HepG2 (cell line): ENCODE data around the gene AXIN1. TPM values are rescaled to one million over a fixed set of nuclear protein-coding genes. Genes with fewer than 3 reads are reported as not detected.
A peak's percentile ranks its signal among the peaks of the same experiment; 100 is the strongest.

Experiments
- AGO1 ChIP-seq: fragments of 200-400 bp; formaldehyde crosslinking; IDR thresholded peaks from 2 replicates; pipeline ENCODE4 v1.6.1; 2017; ENCODE audit warnings: mild to moderate bottlenecking, low read depth, low read length, moderate library complexity; ENCODE audit not compliant: poor library complexity, severe bottlenecking
- FOXA3 ChIP-seq: IDR thresholded peaks from 2 replicates; pipeline ENCODE4 v1.6.1; 2016; ENCODE audit warnings: missing genetic modification reagents, missing compliant biosample characterization
- MED1 ChIP-seq: sonication (generic); formaldehyde crosslinking; IDR thresholded peaks from 2 replicates; pipeline ENCODE4 v1.4.0; 2020; ENCODE audit warnings: missing genetic modification reagents
- SUZ12 ChIP-seq: fragments of 150-350 bp; IDR thresholded peaks from 2 replicates; pipeline ENCODE4 v1.6.1; 2014; ENCODE audit warnings: low read depth, low read length
- TEAD3 ChIP-seq: optimal IDR thresholded peaks from 2 replicates; pipeline ENCODE3; 2016; ENCODE audit warnings: borderline replicate concordance
- ZNF296 ChIP-seq: sonication (generic); formaldehyde crosslinking; conservative IDR thresholded peaks from 2 replicates; pipeline ENCODE4 v1.5.0; 2020; ENCODE audit warnings: mild to moderate bottlenecking, missing genetic modification reagents
- ZNF30 ChIP-seq: sonication (generic); formaldehyde crosslinking; IDR thresholded peaks from 2 replicates; pipeline ENCODE4 v1.5.0; 2020; ENCODE audit warnings: mild to moderate bottlenecking, missing genetic modification reagents
- ZNF557 ChIP-seq: sonication (generic); formaldehyde crosslinking; IDR thresholded peaks from 2 replicates; pipeline ENCODE4 v1.4.0; 2020; ENCODE audit warnings: missing genetic modification reagents
- ZNF629 ChIP-seq: sonication (generic); formaldehyde crosslinking; conservative IDR thresholded peaks from 2 replicates; pipeline ENCODE4 v1.5.0; 2020; ENCODE audit warnings: missing genetic modification reagents
- polyA plus RNA-seq, 8 experiments: library from polyadenylated mRNA; depleted of rRNA in 3 of 8; stranded (reverse) in 7 of 8; unstranded in 1 of 8; fragments of >200 nt; fragmentation: Illumina TruSeq in 4 of 8; extraction: Trizol in 4 of 8; gene quantifications; 2 replicates each; pipeline versions ENCODE4 v1.2.1 to v1.2.3, GENCODE V29; 2011 to 2016; ENCODE audit warnings: low read depth in 4 of 8, missing spikeins in 1 of 8, mixed read lengths in 1 of 8; ENCODE audit not compliant: insufficient read depth in 1 of 8
- total RNA-seq, 5 experiments: library from RNA; depleted of rRNA; stranded (reverse); fragments of >200 nt; fragmentation: Illumina TruSeq; extraction: Trizol; gene quantifications; 2 replicates each; pipeline ENCODE4 v1.2.3, GENCODE V29; 2016; ENCODE audit warnings: low read depth in 1 of 5
- TF ChIP-seq, protein P1 (sequence below): sonication (generic); formaldehyde crosslinking; IDR thresholded peaks from 2 replicates; pipeline ENCODE4 v1.4.0; 2020; ENCODE audit warnings: mild to moderate bottlenecking, missing genetic modification reagents
- TF ChIP-seq, protein P2 (sequence below): sonication (generic); formaldehyde crosslinking; IDR thresholded peaks from 2 replicates; pipeline ENCODE4 v1.5.0; 2020; ENCODE audit warnings: mild to moderate bottlenecking, missing genetic modification reagents, moderate library complexity
- TF ChIP-seq, protein P3 (sequence below): sonication (generic); formaldehyde crosslinking; IDR thresholded peaks from 2 replicates; pipeline ENCODE4 v1.4.0; 2020; ENCODE audit warnings: missing genetic modification reagents, borderline replicate concordance
- TF ChIP-seq, protein P4 (sequence below): sonication (generic); formaldehyde crosslinking; IDR thresholded peaks from 2 replicates; pipeline ENCODE4 v1.5.1; 2020; ENCODE audit warnings: mild to moderate bottlenecking, moderate library complexity, missing genetic modification reagents
- TF ChIP-seq, protein P5 (sequence below): sonication (generic); formaldehyde crosslinking; IDR thresholded peaks from 2 replicates; pipeline ENCODE4 v1.4.0; 2020; ENCODE audit warnings: mild to moderate bottlenecking, missing genetic modification reagents, borderline replicate concordance

The AXIN1 gene
- total and polyA plus RNA-seq, 2 of the 13 experiments (the other 11 are each of a cell fraction or from before 2014, with no cell fraction given) = 24.0 to 26.0 TPM

DNA sequence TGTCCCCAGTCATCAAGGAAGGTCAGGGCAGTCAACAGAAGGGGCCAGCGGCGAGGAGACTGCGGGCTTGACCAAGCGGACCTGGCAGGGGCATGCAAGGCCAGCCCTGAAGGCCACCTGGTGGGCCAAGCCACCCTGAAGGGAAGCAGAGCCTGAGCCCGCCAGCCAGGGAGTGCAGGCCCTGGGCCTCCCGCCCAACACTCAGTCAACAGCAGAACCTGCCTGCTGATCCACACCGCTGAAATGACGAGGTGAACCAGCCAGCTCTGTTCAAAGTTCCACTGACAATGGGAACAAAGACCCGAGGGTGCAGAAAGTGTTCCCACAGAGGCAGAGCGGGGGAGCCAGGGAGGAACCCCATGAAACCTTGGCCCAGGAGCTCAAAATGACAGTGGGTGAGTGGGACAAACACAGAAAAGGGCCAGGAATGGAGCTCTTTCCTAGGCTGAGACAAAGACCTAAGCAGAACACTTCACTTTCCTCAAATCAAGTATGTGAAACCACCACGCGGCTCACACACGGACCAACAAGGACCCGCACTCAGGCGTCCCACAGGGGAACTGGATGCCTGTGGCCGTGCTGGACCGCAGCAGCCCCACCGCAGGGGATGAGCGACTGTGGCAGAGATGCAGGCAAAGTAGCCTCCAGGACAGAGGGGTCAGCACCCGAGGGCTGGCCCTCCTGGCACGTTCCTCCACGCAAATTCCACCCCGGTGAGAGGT is 12.0 kb downstream of the AXIN1 start (continued):
- TF ChIP-seq, protein P1, sequence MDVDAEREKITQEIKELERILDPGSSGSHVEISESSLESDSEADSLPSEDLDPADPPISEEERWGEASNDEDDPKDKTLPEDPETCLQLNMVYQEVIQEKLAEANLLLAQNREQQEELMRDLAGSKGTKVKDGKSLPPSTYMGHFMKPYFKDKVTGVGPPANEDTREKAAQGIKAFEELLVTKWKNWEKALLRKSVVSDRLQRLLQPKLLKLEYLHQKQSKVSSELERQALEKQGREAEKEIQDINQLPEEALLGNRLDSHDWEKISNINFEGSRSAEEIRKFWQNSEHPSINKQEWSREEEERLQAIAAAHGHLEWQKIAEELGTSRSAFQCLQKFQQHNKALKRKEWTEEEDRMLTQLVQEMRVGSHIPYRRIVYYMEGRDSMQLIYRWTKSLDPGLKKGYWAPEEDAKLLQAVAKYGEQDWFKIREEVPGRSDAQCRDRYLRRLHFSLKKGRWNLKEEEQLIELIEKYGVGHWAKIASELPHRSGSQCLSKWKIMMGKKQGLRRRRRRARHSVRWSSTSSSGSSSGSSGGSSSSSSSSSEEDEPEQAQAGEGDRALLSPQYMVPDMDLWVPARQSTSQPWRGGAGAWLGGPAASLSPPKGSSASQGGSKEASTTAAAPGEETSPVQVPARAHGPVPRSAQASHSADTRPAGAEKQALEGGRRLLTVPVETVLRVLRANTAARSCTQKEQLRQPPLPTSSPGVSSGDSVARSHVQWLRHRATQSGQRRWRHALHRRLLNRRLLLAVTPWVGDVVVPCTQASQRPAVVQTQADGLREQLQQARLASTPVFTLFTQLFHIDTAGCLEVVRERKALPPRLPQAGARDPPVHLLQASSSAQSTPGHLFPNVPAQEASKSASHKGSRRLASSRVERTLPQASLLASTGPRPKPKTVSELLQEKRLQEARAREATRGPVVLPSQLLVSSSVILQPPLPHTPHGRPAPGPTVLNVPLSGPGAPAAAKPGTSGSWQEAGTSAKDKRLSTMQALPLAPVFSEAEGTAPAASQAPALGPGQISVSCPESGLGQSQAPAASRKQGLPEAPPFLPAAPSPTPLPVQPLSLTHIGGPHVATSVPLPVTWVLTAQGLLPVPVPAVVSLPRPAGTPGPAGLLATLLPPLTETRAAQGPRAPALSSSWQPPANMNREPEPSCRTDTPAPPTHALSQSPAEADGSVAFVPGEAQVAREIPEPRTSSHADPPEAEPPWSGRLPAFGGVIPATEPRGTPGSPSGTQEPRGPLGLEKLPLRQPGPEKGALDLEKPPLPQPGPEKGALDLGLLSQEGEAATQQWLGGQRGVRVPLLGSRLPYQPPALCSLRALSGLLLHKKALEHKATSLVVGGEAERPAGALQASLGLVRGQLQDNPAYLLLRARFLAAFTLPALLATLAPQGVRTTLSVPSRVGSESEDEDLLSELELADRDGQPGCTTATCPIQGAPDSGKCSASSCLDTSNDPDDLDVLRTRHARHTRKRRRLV (CRISPR knock-in tag) = no peak
- TF ChIP-seq SUZ12 = no peak
- TF ChIP-seq ZNF557 (CRISPR knock-in tag) = no peak
- TF ChIP-seq, protein P2, sequence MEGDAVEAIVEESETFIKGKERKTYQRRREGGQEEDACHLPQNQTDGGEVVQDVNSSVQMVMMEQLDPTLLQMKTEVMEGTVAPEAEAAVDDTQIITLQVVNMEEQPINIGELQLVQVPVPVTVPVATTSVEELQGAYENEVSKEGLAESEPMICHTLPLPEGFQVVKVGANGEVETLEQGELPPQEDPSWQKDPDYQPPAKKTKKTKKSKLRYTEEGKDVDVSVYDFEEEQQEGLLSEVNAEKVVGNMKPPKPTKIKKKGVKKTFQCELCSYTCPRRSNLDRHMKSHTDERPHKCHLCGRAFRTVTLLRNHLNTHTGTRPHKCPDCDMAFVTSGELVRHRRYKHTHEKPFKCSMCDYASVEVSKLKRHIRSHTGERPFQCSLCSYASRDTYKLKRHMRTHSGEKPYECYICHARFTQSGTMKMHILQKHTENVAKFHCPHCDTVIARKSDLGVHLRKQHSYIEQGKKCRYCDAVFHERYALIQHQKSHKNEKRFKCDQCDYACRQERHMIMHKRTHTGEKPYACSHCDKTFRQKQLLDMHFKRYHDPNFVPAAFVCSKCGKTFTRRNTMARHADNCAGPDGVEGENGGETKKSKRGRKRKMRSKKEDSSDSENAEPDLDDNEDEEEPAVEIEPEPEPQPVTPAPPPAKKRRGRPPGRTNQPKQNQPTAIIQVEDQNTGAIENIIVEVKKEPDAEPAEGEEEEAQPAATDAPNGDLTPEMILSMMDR (CRISPR knock-in tag) = peak; percentile 31; the same call in 1 of the 2 replicates
- peak; percentile 88 for TF ChIP-seq ZNF296 (CRISPR knock-in tag)
- TF ChIP-seq, protein P3, sequence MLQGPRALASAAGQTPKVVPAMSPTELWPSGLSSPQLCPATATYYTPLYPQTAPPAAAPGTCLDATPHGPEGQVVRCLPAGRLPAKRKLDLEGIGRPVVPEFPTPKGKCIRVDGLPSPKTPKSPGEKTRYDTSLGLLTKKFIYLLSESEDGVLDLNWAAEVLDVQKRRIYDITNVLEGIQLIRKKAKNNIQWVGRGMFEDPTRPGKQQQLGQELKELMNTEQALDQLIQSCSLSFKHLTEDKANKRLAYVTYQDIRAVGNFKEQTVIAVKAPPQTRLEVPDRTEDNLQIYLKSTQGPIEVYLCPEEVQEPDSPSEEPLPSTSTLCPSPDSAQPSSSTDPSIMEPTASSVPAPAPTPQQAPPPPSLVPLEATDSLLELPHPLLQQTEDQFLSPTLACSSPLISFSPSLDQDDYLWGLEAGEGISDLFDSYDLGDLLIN (CRISPR knock-in tag) = no peak
- peak; percentile 63 for TF ChIP-seq ZNF629
- TF ChIP-seq, protein P4, sequence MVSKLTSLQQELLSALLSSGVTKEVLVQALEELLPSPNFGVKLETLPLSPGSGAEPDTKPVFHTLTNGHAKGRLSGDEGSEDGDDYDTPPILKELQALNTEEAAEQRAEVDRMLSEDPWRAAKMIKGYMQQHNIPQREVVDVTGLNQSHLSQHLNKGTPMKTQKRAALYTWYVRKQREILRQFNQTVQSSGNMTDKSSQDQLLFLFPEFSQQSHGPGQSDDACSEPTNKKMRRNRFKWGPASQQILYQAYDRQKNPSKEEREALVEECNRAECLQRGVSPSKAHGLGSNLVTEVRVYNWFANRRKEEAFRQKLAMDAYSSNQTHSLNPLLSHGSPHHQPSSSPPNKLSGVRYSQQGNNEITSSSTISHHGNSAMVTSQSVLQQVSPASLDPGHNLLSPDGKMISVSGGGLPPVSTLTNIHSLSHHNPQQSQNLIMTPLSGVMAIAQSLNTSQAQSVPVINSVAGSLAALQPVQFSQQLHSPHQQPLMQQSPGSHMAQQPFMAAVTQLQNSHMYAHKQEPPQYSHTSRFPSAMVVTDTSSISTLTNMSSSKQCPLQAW (CRISPR knock-in tag) = no peak
- peak; percentile 48 for TF ChIP-seq TEAD3 (CRISPR knock-in tag)
- TF ChIP-seq, protein P5, sequence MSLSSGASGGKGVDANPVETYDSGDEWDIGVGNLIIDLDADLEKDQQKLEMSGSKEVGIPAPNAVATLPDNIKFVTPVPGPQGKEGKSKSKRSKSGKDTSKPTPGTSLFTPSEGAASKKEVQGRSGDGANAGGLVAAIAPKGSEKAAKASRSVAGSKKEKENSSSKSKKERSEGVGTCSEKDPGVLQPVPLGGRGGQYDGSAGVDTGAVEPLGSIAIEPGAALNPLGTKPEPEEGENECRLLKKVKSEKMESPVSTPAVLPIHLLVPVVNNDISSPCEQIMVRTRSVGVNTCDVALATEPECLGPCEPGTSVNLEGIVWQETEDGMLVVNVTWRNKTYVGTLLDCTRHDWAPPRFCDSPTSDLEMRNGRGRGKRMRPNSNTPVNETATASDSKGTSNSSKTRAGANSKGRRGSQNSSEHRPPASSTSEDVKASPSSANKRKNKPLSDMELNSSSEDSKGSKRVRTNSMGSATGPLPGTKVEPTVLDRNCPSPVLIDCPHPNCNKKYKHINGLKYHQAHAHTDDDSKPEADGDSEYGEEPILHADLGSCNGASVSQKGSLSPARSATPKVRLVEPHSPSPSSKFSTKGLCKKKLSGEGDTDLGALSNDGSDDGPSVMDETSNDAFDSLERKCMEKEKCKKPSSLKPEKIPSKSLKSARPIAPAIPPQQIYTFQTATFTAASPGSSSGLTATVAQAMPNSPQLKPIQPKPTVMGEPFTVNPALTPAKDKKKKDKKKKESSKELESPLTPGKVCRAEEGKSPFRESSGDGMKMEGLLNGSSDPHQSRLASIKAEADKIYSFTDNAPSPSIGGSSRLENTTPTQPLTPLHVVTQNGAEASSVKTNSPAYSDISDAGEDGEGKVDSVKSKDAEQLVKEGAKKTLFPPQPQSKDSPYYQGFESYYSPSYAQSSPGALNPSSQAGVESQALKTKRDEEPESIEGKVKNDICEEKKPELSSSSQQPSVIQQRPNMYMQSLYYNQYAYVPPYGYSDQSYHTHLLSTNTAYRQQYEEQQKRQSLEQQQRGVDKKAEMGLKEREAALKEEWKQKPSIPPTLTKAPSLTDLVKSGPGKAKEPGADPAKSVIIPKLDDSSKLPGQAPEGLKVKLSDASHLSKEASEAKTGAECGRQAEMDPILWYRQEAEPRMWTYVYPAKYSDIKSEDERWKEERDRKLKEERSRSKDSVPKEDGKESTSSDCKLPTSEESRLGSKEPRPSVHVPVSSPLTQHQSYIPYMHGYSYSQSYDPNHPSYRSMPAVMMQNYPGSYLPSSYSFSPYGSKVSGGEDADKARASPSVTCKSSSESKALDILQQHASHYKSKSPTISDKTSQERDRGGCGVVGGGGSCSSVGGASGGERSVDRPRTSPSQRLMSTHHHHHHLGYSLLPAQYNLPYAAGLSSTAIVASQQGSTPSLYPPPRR (CRISPR knock-in tag) = 0 out of 2 replicates have a peak, but pooled peaks have one; percentile 7
- TF ChIP-seq AGO1 = no peak
- peak; percentile 80 for TF ChIP-seq MED1 (CRISPR knock-in tag)
- TF ChIP-seq ZNF30 (CRISPR knock-in tag) = no peak
- peak; percentile 73 for TF ChIP-seq FOXA3 (CRISPR knock-in tag)
